Liver (tissue), 3 donors: ENCODE measurements around the gene SUSD5.

Source experiments
- EGR1 ChIP-seq, 2 donors: IDR thresholded peaks; 2 replicates each; pipeline ENCODE4 v1.6.1; 2016 to 2018; ENCODE audit warnings: antibody characterized with exemption in 2 of 2, low read depth in 2 of 2
- FOXA1 ChIP-seq: IDR thresholded peaks from 2 replicates; pipeline ENCODE4 v1.6.1; 2016; ENCODE audit warnings: antibody characterized with exemption
- GABPA ChIP-seq, 2 donors: IDR thresholded peaks in 1 of 2; conservative IDR thresholded peaks in 1 of 2; 2 replicates each; pipeline ENCODE4 v1.6.1; 2016; ENCODE audit warnings: antibody characterized with exemption in 2 of 2, mild to moderate bottlenecking in 1 of 2, moderate library complexity in 1 of 2
- JUND ChIP-seq, 2 donors: IDR thresholded peaks; 2 replicates each; pipeline ENCODE4 v1.6.1; 2016; ENCODE audit warnings: antibody characterized with exemption in 2 of 2
- RAD21 ChIP-seq, 2 donors: IDR thresholded peaks; 2 replicates each; pipeline ENCODE4 v1.6.1; 2016; ENCODE audit warnings: antibody characterized with exemption in 2 of 2, mild to moderate bottlenecking in 2 of 2
- SP1 ChIP-seq: IDR thresholded peaks from 2 replicates; pipeline ENCODE4 v1.6.1; 2018; ENCODE audit warnings: antibody characterized with exemption, mild to moderate bottlenecking
- TAF1 ChIP-seq: conservative IDR thresholded peaks from 2 replicates; pipeline ENCODE4 v1.6.1; 2016; ENCODE audit warnings: antibody characterized with exemption, mild to moderate bottlenecking
- YY1 ChIP-seq: IDR thresholded peaks from 2 replicates; pipeline ENCODE4 v1.6.1; 2016; ENCODE audit warnings: antibody characterized with exemption, mild to moderate bottlenecking
- TF ChIP-seq, protein P1 (sequence below): fragments of 150-350 bp; IDR thresholded peaks from 2 replicates; pipeline ENCODE4 v1.5.1; 2017; ENCODE audit warnings: improper control_type of control experiment, low read depth, low read length; ENCODE audit not compliant: missing input control
- TF ChIP-seq, protein P2 (sequence below): IDR thresholded peaks from 2 replicates; pipeline ENCODE4 v1.6.1; 2016; ENCODE audit warnings: antibody characterized with exemption
- TF ChIP-seq, protein P3 (sequence below): IDR thresholded peaks from 2 replicates; pipeline ENCODE4 v1.6.1; 2016; ENCODE audit warnings: antibody characterized with exemption
- TF ChIP-seq, protein P4 (sequence below): IDR thresholded peaks from 2 replicates; pipeline ENCODE4 v1.6.1; 2016; ENCODE audit warnings: antibody characterized with exemption, mild to moderate bottlenecking
- TF ChIP-seq, protein P5 (sequence below): IDR thresholded peaks from 2 replicates; pipeline ENCODE4 v1.6.1; 2016; ENCODE audit warnings: antibody characterized with exemption
- donor health status: healthy.
- donor health status: healthy.

DNA sequence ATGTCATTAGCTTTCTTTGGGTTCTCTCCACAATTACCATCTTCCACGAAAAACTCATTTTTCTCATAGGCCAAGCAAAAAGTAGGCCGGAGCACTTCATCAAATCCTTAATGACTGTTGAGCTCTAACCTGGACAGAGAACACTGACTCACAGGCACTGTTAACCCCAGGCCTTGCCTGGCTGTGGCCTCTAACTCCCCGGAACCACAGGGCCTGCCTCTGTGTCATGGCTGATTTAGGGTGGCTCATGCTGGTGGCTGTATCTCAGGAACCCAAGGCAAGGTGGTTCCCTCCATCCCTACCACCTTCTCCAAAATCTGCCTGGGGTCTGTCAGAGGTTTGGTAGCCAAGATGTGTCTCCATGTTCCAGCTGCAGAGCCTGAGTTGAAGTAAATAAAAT lies 101.1 kb downstream of the SUSD5 start:
- TF ChIP-seq, protein P1, sequence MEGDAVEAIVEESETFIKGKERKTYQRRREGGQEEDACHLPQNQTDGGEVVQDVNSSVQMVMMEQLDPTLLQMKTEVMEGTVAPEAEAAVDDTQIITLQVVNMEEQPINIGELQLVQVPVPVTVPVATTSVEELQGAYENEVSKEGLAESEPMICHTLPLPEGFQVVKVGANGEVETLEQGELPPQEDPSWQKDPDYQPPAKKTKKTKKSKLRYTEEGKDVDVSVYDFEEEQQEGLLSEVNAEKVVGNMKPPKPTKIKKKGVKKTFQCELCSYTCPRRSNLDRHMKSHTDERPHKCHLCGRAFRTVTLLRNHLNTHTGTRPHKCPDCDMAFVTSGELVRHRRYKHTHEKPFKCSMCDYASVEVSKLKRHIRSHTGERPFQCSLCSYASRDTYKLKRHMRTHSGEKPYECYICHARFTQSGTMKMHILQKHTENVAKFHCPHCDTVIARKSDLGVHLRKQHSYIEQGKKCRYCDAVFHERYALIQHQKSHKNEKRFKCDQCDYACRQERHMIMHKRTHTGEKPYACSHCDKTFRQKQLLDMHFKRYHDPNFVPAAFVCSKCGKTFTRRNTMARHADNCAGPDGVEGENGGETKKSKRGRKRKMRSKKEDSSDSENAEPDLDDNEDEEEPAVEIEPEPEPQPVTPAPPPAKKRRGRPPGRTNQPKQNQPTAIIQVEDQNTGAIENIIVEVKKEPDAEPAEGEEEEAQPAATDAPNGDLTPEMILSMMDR = no peak
- TF ChIP-seq, protein P2, sequence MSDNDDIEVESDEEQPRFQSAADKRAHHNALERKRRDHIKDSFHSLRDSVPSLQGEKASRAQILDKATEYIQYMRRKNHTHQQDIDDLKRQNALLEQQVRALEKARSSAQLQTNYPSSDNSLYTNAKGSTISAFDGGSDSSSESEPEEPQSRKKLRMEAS = no peak
- TF ChIP-seq RAD21 (IDR thresholded peaks at IDR 0.05) = no peak
- TF ChIP-seq, protein P3, sequence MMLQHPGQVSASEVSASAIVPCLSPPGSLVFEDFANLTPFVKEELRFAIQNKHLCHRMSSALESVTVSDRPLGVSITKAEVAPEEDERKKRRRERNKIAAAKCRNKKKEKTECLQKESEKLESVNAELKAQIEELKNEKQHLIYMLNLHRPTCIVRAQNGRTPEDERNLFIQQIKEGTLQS = no peak
- TF ChIP-seq, protein P4, sequence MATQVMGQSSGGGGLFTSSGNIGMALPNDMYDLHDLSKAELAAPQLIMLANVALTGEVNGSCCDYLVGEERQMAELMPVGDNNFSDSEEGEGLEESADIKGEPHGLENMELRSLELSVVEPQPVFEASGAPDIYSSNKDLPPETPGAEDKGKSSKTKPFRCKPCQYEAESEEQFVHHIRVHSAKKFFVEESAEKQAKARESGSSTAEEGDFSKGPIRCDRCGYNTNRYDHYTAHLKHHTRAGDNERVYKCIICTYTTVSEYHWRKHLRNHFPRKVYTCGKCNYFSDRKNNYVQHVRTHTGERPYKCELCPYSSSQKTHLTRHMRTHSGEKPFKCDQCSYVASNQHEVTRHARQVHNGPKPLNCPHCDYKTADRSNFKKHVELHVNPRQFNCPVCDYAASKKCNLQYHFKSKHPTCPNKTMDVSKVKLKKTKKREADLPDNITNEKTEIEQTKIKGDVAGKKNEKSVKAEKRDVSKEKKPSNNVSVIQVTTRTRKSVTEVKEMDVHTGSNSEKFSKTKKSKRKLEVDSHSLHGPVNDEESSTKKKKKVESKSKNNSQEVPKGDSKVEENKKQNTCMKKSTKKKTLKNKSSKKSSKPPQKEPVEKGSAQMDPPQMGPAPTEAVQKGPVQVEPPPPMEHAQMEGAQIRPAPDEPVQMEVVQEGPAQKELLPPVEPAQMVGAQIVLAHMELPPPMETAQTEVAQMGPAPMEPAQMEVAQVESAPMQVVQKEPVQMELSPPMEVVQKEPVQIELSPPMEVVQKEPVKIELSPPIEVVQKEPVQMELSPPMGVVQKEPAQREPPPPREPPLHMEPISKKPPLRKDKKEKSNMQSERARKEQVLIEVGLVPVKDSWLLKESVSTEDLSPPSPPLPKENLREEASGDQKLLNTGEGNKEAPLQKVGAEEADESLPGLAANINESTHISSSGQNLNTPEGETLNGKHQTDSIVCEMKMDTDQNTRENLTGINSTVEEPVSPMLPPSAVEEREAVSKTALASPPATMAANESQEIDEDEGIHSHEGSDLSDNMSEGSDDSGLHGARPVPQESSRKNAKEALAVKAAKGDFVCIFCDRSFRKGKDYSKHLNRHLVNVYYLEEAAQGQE = no peak
- TF ChIP-seq SP1 = no peak
- no peak for TF ChIP-seq EGR1 (IDR thresholded peaks at IDR 0.05; ENCODE audit: low read depth in 2 of 2)
- TF ChIP-seq, protein P5, sequence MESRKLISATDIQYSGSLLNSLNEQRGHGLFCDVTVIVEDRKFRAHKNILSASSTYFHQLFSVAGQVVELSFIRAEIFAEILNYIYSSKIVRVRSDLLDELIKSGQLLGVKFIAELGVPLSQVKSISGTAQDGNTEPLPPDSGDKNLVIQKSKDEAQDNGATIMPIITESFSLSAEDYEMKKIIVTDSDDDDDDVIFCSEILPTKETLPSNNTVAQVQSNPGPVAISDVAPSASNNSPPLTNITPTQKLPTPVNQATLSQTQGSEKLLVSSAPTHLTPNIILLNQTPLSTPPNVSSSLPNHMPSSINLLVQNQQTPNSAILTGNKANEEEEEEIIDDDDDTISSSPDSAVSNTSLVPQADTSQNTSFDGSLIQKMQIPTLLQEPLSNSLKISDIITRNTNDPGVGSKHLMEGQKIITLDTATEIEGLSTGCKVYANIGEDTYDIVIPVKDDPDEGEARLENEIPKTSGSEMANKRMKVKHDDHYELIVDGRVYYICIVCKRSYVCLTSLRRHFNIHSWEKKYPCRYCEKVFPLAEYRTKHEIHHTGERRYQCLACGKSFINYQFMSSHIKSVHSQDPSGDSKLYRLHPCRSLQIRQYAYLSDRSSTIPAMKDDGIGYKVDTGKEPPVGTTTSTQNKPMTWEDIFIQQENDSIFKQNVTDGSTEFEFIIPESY = no peak
- no peak for TF ChIP-seq YY1
- TF ChIP-seq JUND (IDR thresholded peaks at IDR 0.05) = no peak
- no peak for TF ChIP-seq GABPA (IDR thresholded peaks at IDR 0.05 in 1 of 2, conservative IDR thresholded peaks at IDR 0.05 in 1 of 2)
- no peak for TF ChIP-seq FOXA1
- TF ChIP-seq TAF1 = no peak
